B cell (primary cell): Measurements from ENCODE around the gene PRRG2. TPM values are rescaled to one million over a fixed set of nuclear protein-coding genes. Genes with fewer than 3 reads are reported as not detected.
A peak's percentile ranks its signal among the peaks of the same experiment; 100 is the strongest.

Experiments
- ATAC-seq: fragments of 200-7000 bp; cut with Tn5 transposase; one replicate; pipeline ENCODE4 v1.10.0; 2021; ENCODE audit warnings: low read depth, mild to moderate bottlenecking, moderate number of reproducible peaks, moderate library complexity
- CTCF ChIA-PET: fragments of 350-600 bp; sonication (Branson Sonifier 250); formaldehyde crosslinking; loops from one replicate; lab custom pipeline; 2021; ENCODE audit warnings: antibody characterized with exemption, inconsistent platforms; lab: Charles Lee
- POLR2A ChIA-PET: fragments of 350-600 bp; sonication (Branson Sonifier 250); formaldehyde crosslinking; loops from one replicate; lab custom pipeline; 2021; ENCODE audit warnings: antibody characterized with exemption; lab: Charles Lee
- DNase-seq: peaks from one replicate; pipeline ENCODE4 v3.0.0; 2013
- H2AFZ ChIP-seq: 2 replicates; pipeline ENCODE4 v1.6.1; 2012; ENCODE audit warnings: mild to moderate bottlenecking, low read depth, low read length; ENCODE audit not compliant: insufficient read depth, poor library complexity, severe bottlenecking
- H3K27ac ChIP-seq, 2 donors: 1 replicate in 1 of 2; 2 replicates in 1 of 2; pipeline ENCODE4 v1.5.1; 2012 to 2013; ENCODE audit warnings: low read length in 2 of 2, mild to moderate bottlenecking in 2 of 2, moderate library complexity in 1 of 2
- H3K27me3 ChIP-seq, 4 experiments: fragments of 200-600 bp in 1 of 4; sonication (generic) in 1 of 4; replicated peaks in 1 of 4; 1 replicate in 2 of 4; 2 replicates in 2 of 4; pipeline versions ENCODE4 v1.6.1 to v1.7.0; 2013 to 2016; ENCODE audit warnings: low read length in 3 of 4, mild to moderate bottlenecking in 2 of 4, mixed read lengths in 1 of 4, moderate library complexity in 1 of 4; ENCODE audit not compliant: insufficient read depth in 4 of 4, control insufficient read depth in 3 of 4; ENCODE audit errors: control extremely low read depth in 1 of 4
- H3K36me3 ChIP-seq, 2 experiments: replicated peaks in 1 of 2; 1 replicate in 1 of 2; 2 replicates in 1 of 2; pipeline versions ENCODE4 v1.6.1 to v1.7.1; 2013; ENCODE audit warnings: low read length in 1 of 2; ENCODE audit not compliant: insufficient read depth in 2 of 2, control insufficient read depth in 1 of 2; ENCODE audit errors: control extremely low read depth in 1 of 2, extremely low read depth in 1 of 2
- H3K4me1 ChIP-seq, 2 donors: fragments of 200-600 bp in 1 of 2; sonication (generic) in 1 of 2; 1 replicate in 1 of 2; 2 replicates in 1 of 2; pipeline versions ENCODE4 v1.5.1 to v1.6.1; 2013 to 2017; ENCODE audit warnings: low read length in 2 of 2; ENCODE audit not compliant: control insufficient read depth in 2 of 2, insufficient read depth in 2 of 2
- H3K4me2 ChIP-seq: replicated peaks from 2 replicates; pipeline ENCODE3; 2012; ENCODE audit warnings: mild to moderate bottlenecking, low read depth, low read length; ENCODE audit not compliant: poor library complexity, severe bottlenecking
- H3K4me3 ChIP-seq, 5 experiments: fragments of 200-600 bp in 1 of 5; sonication (generic) in 1 of 5; 1 replicate in 3 of 5; 2 replicates in 2 of 5; pipeline versions ENCODE4 v1.5.1 to v1.7.0; 2011 to 2016; ENCODE audit warnings: low read length in 4 of 5, mild to moderate bottlenecking in 4 of 5, low read depth in 2 of 5, control low read depth in 1 of 5, moderate library complexity in 1 of 5; ENCODE audit not compliant: insufficient read depth in 1 of 5; ENCODE audit errors: control extremely low read depth in 1 of 5, extremely low read depth in 1 of 5
- H3K79me2 ChIP-seq: fragments of 200-600 bp; sonication (generic); one replicate; pipeline ENCODE4 v1.6.0; 2016; ENCODE audit warnings: low read length; ENCODE audit not compliant: control insufficient read depth, insufficient read depth
- H3K9ac ChIP-seq: fragments of 200-600 bp; sonication (generic); 2 replicates; pipeline ENCODE4 v1.6.1; 2017; ENCODE audit warnings: mild to moderate bottlenecking, low read length, moderate library complexity
- H3K9me3 ChIP-seq, 3 donors: one replicate each; pipeline versions ENCODE4 v1.6.1 to v1.7.1; 2013; ENCODE audit warnings: low read length in 2 of 3; ENCODE audit not compliant: control insufficient read depth in 2 of 3, insufficient read depth in 1 of 3; ENCODE audit errors: control extremely low read depth in 1 of 3
- H4K20me1 ChIP-seq: 2 replicates; pipeline ENCODE4 v1.6.0; 2012; ENCODE audit warnings: mild to moderate bottlenecking, low read length; ENCODE audit not compliant: insufficient read depth, control insufficient read depth, poor library complexity, severe bottlenecking
- H3K27ac Mint-ChIP-seq: one replicate; pipeline ENCODE4 v1.8.0; 2021; ENCODE audit warnings: mixed read lengths
- H3K27me3 Mint-ChIP-seq: one replicate; pipeline ENCODE4 v1.8.0; 2021; ENCODE audit warnings: mixed read lengths
- H3K4me1 Mint-ChIP-seq: one replicate; pipeline ENCODE4 v1.8.0; 2021; ENCODE audit warnings: mixed read lengths
- H3K4me3 Mint-ChIP-seq: one replicate; pipeline ENCODE4 v1.8.0; 2021; ENCODE audit warnings: mixed read lengths
- H3K9me3 Mint-ChIP-seq: one replicate; pipeline ENCODE4 v1.8.0; 2022; ENCODE audit warnings: mixed read lengths; ENCODE audit not compliant: insufficient read depth
- EZH2 ChIP-seq: IDR thresholded peaks from 2 replicates; pipeline ENCODE4 v1.6.1; 2012; ENCODE audit warnings: borderline replicate concordance, low read depth, mild to moderate bottlenecking, moderate library complexity, low read length; ENCODE audit not compliant: insufficient read depth, poor library complexity, severe bottlenecking
- WGBS: methylation state at CpG from one replicate; pipeline ENCODE4 v1.1.5; 2013; ENCODE audit warnings: missing lambda C conversion rate; ENCODE audit not compliant: insufficient coverage; 5-methylcytosine and 5-hydroxymethylcytosine counted together
- intact Hi-C: fragments of 100-400 bp; cut with micrococcal nuclease; formaldehyde crosslinking; loops from one replicate; pipeline ENCODE4 v1.10.0; 2022
- polyA plus RNA-seq: library from polyadenylated mRNA; depleted of rRNA; stranded (reverse); fragments of >200 nt; gene quantifications from 2 replicates; pipeline ENCODE4 v1.2.3, GENCODE V29; 2012
- total RNA-seq, 2 donors: library from RNA; stranded (reverse); fragments of 120-200 nt in 1 of 2; gene quantifications; 1 replicate in 1 of 2; 2 replicates in 1 of 2; pipeline versions ENCODE4 v1.2.3 to v1.2.4, GENCODE V29; 2013 to 2022
- TF ChIP-seq, protein P1 (sequence below): fragments of 200-600 bp; IDR thresholded peaks from one replicate; pipeline ENCODE4 v1.8.0; 2022; ENCODE audit warnings: antibody characterized with exemption, mild to moderate bottlenecking

The PRRG2 gene
- total and polyA plus RNA-seq, 2 donors (not counting 1 experiment from before 2014, with no cell fraction given): 1.1 to 4.4 TPM

DNA sequence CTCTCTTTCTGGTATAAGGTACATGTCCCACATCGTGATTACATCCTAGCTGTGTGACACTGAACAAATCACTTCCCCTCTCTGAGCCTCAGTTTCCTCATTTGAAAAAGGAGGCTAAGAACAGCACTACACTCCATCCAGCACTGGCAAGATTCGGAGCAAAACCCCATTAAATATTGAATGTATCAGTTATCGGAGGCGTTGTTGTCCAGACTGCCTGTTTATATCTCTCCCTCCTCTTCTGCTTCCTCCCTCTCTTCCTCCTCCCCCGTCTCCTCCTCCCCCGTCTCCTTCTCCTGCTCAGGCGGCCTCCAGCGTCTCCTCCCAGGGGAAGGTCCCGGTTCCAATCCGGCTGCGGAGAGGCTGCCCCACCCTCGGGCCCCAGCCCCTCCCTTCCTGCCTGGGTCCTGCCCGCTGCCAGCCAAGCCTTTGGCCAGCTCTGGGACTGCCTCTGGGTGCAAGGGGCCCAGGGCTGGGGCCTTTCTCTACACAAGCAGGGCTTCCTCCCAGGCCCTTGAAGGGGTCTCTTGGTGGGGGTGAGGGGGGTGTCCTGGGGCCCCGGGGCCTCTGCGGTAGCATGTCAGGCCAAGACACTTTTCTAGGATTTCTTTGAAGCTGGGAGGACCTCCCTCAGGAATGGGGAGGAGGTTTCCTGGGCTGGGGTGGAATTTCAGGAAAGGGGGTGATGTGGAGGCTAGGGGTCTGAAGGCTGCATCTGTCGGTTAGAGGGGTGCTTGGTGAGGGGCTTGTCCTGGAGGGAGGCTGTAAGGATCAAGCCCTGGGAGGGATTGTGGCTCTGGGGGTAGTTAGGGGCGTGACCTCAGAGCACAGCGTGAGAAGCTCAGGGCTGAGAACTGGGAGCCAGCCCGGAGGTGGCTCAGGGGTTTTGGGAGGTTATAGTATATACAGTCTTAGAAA is 57.0 kb downstream of the PRRG2 start:
- Histone ChIP-seq H2AFZ (no peak overlapping the region), H3K27me3 (no peaks in the 10 kb centered on the region), H3K4me1 (peaks cover 31 to 39% of the 10 kb centered on the region in 2 donors), H4K20me1 (no peaks in the 10 kb centered on the region), H3K9ac (no peak overlapping the region), H3K4me2 (peak overlapping the region; percentile 52), H3K36me3 (no peaks in the 10 kb centered on the region), H3K9me3 (no peaks in the 10 kb centered on the region), H3K4me3 (no peak overlapping the region), H3K27ac (no peak overlapping the region), H3K79me2 (peaks cover 22% of the 10 kb centered on the region)
- H3K9me3 Mint-ChIP-seq: no peaks in the 10 kb centered on the region
- ATAC-seq (no peak), DNase-seq (no peak)
- peaks cover 36% of the 10 kb centered on the region for H3K4me1 Mint-ChIP-seq
- H3K27me3 Mint-ChIP-seq: no peaks in the 10 kb centered on the region
- peak overlapping the region; percentile 73 for H3K4me3 Mint-ChIP-seq
- H3K27ac Mint-ChIP-seq: peak overlapping the region; percentile 46
- no peak for TF ChIP-seq EZH2
- TF ChIP-seq, protein P1, sequence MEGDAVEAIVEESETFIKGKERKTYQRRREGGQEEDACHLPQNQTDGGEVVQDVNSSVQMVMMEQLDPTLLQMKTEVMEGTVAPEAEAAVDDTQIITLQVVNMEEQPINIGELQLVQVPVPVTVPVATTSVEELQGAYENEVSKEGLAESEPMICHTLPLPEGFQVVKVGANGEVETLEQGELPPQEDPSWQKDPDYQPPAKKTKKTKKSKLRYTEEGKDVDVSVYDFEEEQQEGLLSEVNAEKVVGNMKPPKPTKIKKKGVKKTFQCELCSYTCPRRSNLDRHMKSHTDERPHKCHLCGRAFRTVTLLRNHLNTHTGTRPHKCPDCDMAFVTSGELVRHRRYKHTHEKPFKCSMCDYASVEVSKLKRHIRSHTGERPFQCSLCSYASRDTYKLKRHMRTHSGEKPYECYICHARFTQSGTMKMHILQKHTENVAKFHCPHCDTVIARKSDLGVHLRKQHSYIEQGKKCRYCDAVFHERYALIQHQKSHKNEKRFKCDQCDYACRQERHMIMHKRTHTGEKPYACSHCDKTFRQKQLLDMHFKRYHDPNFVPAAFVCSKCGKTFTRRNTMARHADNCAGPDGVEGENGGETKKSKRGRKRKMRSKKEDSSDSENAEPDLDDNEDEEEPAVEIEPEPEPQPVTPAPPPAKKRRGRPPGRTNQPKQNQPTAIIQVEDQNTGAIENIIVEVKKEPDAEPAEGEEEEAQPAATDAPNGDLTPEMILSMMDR: no peak
- 24% methylated on average over 15 of the region's 19 CpGs for WGBS
- intact Hi-C loops: no loop called here
- ChIA-PET CTCF (interaction anchor here (0.6 kb wide), 1 partner anchor 312 kb away, joined by 3 read pairs; no protein-coding TSS in a partner anchor), POLR2A (interaction anchor here (0.6 kb wide), 1 partner anchor 196 kb away, joined by 3 read pairs; no protein-coding TSS in a partner anchor)
